Measurements from ENCODE around the gene DYNLT1. TPM values are rescaled to one million over a fixed set of nuclear protein-coding genes. Genes with fewer than 3 reads are reported as not detected.

DYNLT1 gene
- total and polyA plus RNA-seq, 2 of the 13 experiments (the other 11 are each of a cell fraction or from before 2014, with no cell fraction given), result 108 to 171 TPM

DNA sequence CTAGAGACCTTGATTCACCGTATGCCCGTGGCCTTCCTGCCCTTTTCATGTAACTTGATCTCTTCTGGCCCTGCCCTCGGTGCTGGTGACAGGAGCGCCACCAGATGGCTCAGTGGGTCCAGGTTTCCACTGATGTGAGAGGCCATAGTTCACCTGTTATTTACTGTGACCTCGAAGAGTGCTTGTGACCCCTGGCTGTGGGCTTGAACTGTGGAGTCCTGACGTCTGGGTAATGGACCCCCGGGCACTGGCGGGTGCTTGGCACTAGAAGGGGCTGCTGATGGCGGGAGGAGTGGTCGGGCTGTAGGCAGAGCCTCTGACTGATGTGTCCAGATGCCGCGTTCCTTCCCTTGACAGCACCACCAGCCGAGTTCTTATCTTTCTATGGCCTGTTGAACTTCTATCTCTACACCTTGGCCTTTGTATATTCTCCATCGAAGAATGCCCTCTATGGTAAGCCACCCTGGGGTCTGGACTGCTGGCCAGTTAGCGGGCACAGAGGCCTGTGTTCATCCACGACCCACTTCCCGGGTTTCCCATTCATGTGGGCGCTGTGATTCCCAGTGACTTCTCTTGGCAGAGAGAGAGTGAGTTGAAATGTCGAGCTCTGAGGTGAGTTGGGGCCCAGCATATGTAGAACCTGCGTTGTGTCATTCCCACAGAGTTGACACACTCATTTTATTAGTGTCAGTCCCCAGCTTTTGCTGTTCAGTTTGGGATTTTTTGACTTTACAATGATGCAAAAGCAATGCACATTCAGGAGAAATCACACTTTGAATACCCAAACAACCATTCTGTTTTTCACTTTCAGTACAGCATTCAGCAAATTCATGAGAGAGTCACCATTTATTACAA, 14.9 kb downstream of the DYNLT1 start (continued):
- TF ChIP-seq, protein P1, sequence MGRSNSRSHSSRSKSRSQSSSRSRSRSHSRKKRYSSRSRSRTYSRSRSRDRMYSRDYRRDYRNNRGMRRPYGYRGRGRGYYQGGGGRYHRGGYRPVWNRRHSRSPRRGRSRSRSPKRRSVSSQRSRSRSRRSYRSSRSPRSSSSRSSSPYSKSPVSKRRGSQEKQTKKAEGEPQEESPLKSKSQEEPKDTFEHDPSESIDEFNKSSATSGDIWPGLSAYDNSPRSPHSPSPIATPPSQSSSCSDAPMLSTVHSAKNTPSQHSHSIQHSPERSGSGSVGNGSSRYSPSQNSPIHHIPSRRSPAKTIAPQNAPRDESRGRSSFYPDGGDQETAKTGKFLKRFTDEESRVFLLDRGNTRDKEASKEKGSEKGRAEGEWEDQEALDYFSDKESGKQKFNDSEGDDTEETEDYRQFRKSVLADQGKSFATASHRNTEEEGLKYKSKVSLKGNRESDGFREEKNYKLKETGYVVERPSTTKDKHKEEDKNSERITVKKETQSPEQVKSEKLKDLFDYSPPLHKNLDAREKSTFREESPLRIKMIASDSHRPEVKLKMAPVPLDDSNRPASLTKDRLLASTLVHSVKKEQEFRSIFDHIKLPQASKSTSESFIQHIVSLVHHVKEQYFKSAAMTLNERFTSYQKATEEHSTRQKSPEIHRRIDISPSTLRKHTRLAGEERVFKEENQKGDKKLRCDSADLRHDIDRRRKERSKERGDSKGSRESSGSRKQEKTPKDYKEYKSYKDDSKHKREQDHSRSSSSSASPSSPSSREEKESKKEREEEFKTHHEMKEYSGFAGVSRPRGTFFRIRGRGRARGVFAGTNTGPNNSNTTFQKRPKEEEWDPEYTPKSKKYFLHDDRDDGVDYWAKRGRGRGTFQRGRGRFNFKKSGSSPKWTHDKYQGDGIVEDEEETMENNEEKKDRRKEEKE (IDR thresholded peaks at IDR 0.05), result no peak
- TF ChIP-seq RFX3 (CRISPR knock-in tag; IDR thresholded peaks at IDR 0.05), result no peak
- TF ChIP-seq RBAK (CRISPR knock-in tag; IDR thresholded peaks at IDR 0.05), result no peak
- TF ChIP-seq BHLHE40 (IDR thresholded peaks at IDR 0.05; ENCODE audit: low read length), result no peak
- TF ChIP-seq FOXC1 (CRISPR knock-in tag; IDR thresholded peaks at IDR 0.05; ENCODE audit: borderline replicate concordance), result no peak
- TF ChIP-seq ZNF713 (CRISPR knock-in tag; IDR thresholded peaks at IDR 0.05), result no peak
- peak; percentile 97 for TF ChIP-seq SIX4 (CRISPR knock-in tag; IDR thresholded peaks at IDR 0.05)
- TF ChIP-seq, protein P2, sequence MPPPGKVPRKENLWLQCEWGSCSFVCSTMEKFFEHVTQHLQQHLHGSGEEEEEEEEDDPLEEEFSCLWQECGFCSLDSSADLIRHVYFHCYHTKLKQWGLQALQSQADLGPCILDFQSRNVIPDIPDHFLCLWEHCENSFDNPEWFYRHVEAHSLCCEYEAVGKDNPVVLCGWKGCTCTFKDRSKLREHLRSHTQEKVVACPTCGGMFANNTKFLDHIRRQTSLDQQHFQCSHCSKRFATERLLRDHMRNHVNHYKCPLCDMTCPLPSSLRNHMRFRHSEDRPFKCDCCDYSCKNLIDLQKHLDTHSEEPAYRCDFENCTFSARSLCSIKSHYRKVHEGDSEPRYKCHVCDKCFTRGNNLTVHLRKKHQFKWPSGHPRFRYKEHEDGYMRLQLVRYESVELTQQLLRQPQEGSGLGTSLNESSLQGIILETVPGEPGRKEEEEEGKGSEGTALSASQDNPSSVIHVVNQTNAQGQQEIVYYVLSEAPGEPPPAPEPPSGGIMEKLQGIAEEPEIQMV (CRISPR knock-in tag; IDR thresholded peaks at IDR 0.05; ENCODE audit: low read depth), result no peak
- TF ChIP-seq ZNF431 (CRISPR knock-in tag; IDR thresholded peaks at IDR 0.05; ENCODE audit: borderline replicate concordance, low read depth), result no peak; the same call in 1 of the 2 replicates
- TF ChIP-seq GPN1 (CRISPR knock-in tag; IDR thresholded peaks at IDR 0.05; ENCODE audit: borderline replicate concordance), result no peak
- TF ChIP-seq, protein P3, sequence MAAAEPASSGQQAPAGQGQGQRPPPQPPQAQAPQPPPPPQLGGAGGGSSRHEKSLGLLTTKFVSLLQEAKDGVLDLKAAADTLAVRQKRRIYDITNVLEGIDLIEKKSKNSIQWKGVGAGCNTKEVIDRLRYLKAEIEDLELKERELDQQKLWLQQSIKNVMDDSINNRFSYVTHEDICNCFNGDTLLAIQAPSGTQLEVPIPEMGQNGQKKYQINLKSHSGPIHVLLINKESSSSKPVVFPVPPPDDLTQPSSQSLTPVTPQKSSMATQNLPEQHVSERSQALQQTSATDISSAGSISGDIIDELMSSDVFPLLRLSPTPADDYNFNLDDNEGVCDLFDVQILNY (CRISPR knock-in tag; conservative IDR thresholded peaks at IDR 0.05), result no peak
- no peak for TF ChIP-seq HMG20B (CRISPR knock-in tag; conservative IDR thresholded peaks at IDR 0.05)
- TF ChIP-seq, protein P4, sequence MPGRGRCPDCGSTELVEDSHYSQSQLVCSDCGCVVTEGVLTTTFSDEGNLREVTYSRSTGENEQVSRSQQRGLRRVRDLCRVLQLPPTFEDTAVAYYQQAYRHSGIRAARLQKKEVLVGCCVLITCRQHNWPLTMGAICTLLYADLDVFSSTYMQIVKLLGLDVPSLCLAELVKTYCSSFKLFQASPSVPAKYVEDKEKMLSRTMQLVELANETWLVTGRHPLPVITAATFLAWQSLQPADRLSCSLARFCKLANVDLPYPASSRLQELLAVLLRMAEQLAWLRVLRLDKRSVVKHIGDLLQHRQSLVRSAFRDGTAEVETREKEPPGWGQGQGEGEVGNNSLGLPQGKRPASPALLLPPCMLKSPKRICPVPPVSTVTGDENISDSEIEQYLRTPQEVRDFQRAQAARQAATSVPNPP (CRISPR knock-in tag; IDR thresholded peaks at IDR 0.05), result no peak
- TF ChIP-seq FOXK2 (IDR thresholded peaks at IDR 0.05), result no peak
- no peak for TF ChIP-seq SMAD1 (CRISPR knock-in tag; IDR thresholded peaks at IDR 0.05; ENCODE audit: borderline replicate concordance, low read depth)
- no peak for TF ChIP-seq MAZ (IDR thresholded peaks at IDR 0.05; ENCODE audit: borderline replicate concordance, low read depth, low read length)
- TF ChIP-seq MAZ (CRISPR knock-in tag; IDR thresholded peaks at IDR 0.05; ENCODE audit: low read depth), result 0 out of 2 replicates have a peak, but pooled peaks have one; percentile 33
- no peak for TF ChIP-seq MAFK (conservative IDR thresholded peaks at IDR 0.05 in 1 of 2, IDR thresholded peaks at IDR 0.05 in 1 of 2; ENCODE audit: low read length in 2 of 2)
- TF ChIP-seq ZNF891 (CRISPR knock-in tag; IDR thresholded peaks at IDR 0.05), result no peak
- no peak for TF ChIP-seq ISX (CRISPR knock-in tag; conservative IDR thresholded peaks at IDR 0.05)
- TF ChIP-seq ZNF451 (CRISPR knock-in tag; IDR thresholded peaks at IDR 0.05), result no peak
- peak; percentile 24; the same call in 1 of the 2 replicates for TF ChIP-seq ZFY (CRISPR knock-in tag; IDR thresholded peaks at IDR 0.05)
- no peak for TF ChIP-seq ZC3H13 (CRISPR knock-in tag; IDR thresholded peaks at IDR 0.05)
- no peak for TF ChIP-seq ZNF777 (CRISPR knock-in tag; IDR thresholded peaks at IDR 0.05)
- 0 out of 2 replicates have a peak, but pooled peaks have one; percentile 7 for TF ChIP-seq FOSL2 (CRISPR knock-in tag; IDR thresholded peaks at IDR 0.05)
- TF ChIP-seq SP2 (CRISPR knock-in tag; IDR thresholded peaks at IDR 0.05), result no peak
